Hematopoietic multipotent progenitor cell (in vitro differentiated cells): ENCODE data around the gene BSPH1. TPM values are rescaled to one million over a fixed set of nuclear protein-coding genes. Genes with fewer than 3 reads are reported as not detected.
"Not testable (repeated sequence)": the region's sequence is repeated elsewhere in the genome, so short reads cannot be mapped to it uniquely, and the experiment has no call there.

Experiments
- DNase-seq, 3 donors: peaks; one replicate each; pipeline ENCODE4 v3.0.0-alpha.2; 2011 to 2015; ENCODE audit warnings: low read depth in 2 of 3, low spot score in 2 of 3
- total RNA-seq: library from RNA; depleted of rRNA; stranded (reverse); fragments of >200 nt; gene quantifications from one replicate; pipeline ENCODE4 v1.2.3, GENCODE V29; 2012

The BSPH1 gene
- total RNA-seq, 1 donor: not detected

GRCh38 chr19:47928581-47928980 is 63.4 kb downstream of the BSPH1 start:
- not testable (repeated sequence) for DNase-seq

- not testable (repeated sequence) for DNase-seq
Observed at GRCh38 chr19:47920107-47920506, 71.9 kb downstream of the BSPH1 start.

Other genes starting within 250 kb of the BSPH1 start
- gene NOP53, start 246.6 kb downstream of the BSPH1 start, total RNA-seq: 308 TPM
- 77.6 TPM for gene SELENOW, start 213.5 kb downstream of the BSPH1 start, total RNA-seq
- not detected for gene TPRX1, start 187.6 kb downstream of the BSPH1 start, total RNA-seq
- gene CRX, start 170.2 kb downstream of the BSPH1 start, total RNA-seq: not detected
- not detected for gene TPRX2, start 132.9 kb downstream of the BSPH1 start, total RNA-seq
- gene SULT2A1, start 105.9 kb downstream of the BSPH1 start, total RNA-seq: not detected
- not detected for gene ELSPBP1, start 2.5 kb upstream of the BSPH1 start, total RNA-seq
- gene CABP5, start 51.9 kb upstream of the BSPH1 start, total RNA-seq: not detected
- gene PLA2G4C, start 118.6 kb upstream of the BSPH1 start, total RNA-seq: 1.9 TPM
- 42.8 TPM for gene LIG1, start 178.2 kb upstream of the BSPH1 start, total RNA-seq
- 6.5 TPM for gene ZSWIM9, start 178.5 kb upstream of the BSPH1 start, total RNA-seq